Right lobe of liver (tissue), 6 donors: ENCODE results near the gene DLG2. TPM values are rescaled to one million over a fixed set of nuclear protein-coding genes. Genes with fewer than 3 reads are reported as not detected.
A peak's percentile ranks its signal among the peaks of the same experiment; 100 is the strongest.

ENCODE experiments used
- ATAC-seq, 4 donors: fragments of 200-7000 bp; cut with Tn5 transposase; one replicate each; pipeline ENCODE4 v1.9.1; 2020; ENCODE audit warnings: mild to moderate bottlenecking in 4 of 4, moderate library complexity in 4 of 4
- DNase-seq, 3 donors: peaks; one replicate each; pipeline ENCODE4 v3.0.0-alpha.2; 2020
- H3K27ac ChIP-seq, 3 donors: fragments of 200-600 bp; one replicate each; pipeline ENCODE4 v1.8.0; 2022
- H3K27me3 ChIP-seq, 2 donors: fragments of 200-600 bp; one replicate each; pipeline ENCODE4 v1.8.0; 2022
- H3K36me3 ChIP-seq, 4 donors: fragments of 200-600 bp; sonication (generic) in 1 of 4; one replicate each; pipeline versions ENCODE4 v1.5.1 to v1.8.0; 2017 to 2022; ENCODE audit warnings: control low read depth in 1 of 4
- H3K4me1 ChIP-seq, 4 donors: fragments of 200-600 bp; sonication (generic) in 1 of 4; one replicate each; pipeline versions ENCODE4 v1.5.1 to v1.8.0; 2017 to 2022; ENCODE audit warnings: control low read depth in 1 of 4
- H3K4me3 ChIP-seq, 3 donors: fragments of 200-600 bp; one replicate each; pipeline ENCODE4 v1.8.0; 2022
- H3K9me3 ChIP-seq, 4 donors: fragments of 200-600 bp; sonication (generic) in 1 of 4; one replicate each; pipeline versions ENCODE4 v1.5.1 to v1.8.0; 2017 to 2022; ENCODE audit warnings: control low read depth in 1 of 4
- CTCF ChIP-seq, 4 donors: fragments of 200-600 bp in 3 of 4; fragments of 450-650 bp in 1 of 4; IDR thresholded peaks; one replicate each; pipeline versions ENCODE4 v1.5.1 to v1.8.0; 2016 to 2022; ENCODE audit warnings: antibody characterized with exemption in 4 of 4, mild to moderate bottlenecking in 2 of 4
- POLR2A ChIP-seq: fragments of 450-650 bp; IDR thresholded peaks from one replicate; pipeline ENCODE4 v1.6.1; 2017; ENCODE audit warnings: antibody characterized with exemption, mild to moderate bottlenecking
- WGBS: methylation state at CpG from one replicate; pipeline ENCODE4 v1.1.6; 2018; ENCODE audit warnings: low coverage, low lambda C conversion rate; ENCODE audit not compliant: insufficient coverage; ENCODE audit errors: missing lambda C conversion rate; 5-methylcytosine and 5-hydroxymethylcytosine counted together
- intact Hi-C, 2 donors: fragments of 100-400 bp; cut with DNase I; formaldehyde crosslinking; loops; one replicate each; pipeline versions ENCODE4 v1.11.2 to v1.14.1; 2022
- total RNA-seq, 6 experiments: library from RNA; depleted of rRNA in 2 of 6; stranded (reverse); fragments of >200 nt in 2 of 6; fragmentation: NEBNext Ultra II Directional in 3 of 6; extraction: Animal tissue kit (Norgen Biotek cat#: 25700) in 3 of 6; gene quantifications; one replicate each; pipeline versions ENCODE4 v1.1.0 to v1.2.4, GENCODE V29; 2016 to 2023
- donor health status: DM: no; HTN: yes; CAD: no.
- donor health status: DM: no; HTN: no; CAD: no.
- donor health status: DM: no; HTN: no; CAD: no.
- donor health status: DM: no; HTN: yes; CAD: no.
- donor health status: DM: no; HTN: yes; CAD: no.

Gene DLG2
- total RNA-seq, 6 experiments from 2014 or later: 1.2 to 6.4 (median 2.5) TPM

GRCh38 chr11:84384731-84385130 is 1242.4 kb downstream of the DLG2 start:
- H3K27me3 ChIP-seq: no peaks in the 10 kb centered on the region
- intact Hi-C loops: no loop called here
- DNase-seq (peak in 1 of 3 donors; percentile 50), ATAC-seq (peak; percentile 83 to 88 (median 85))
- H3K9me3 ChIP-seq: no peaks in the 10 kb centered on the region
- TF ChIP-seq POLR2A (no peak), CTCF (IDR thresholded peaks at IDR 0.05) (peak; percentile 62 to 87 (median 84))
- no peak overlapping the region for H3K27ac ChIP-seq
- no peaks in the 10 kb centered on the region for H3K36me3 ChIP-seq
- no peak overlapping the region for H3K4me3 ChIP-seq
- H3K4me1 ChIP-seq: no peaks in the 10 kb centered on the region

- intact Hi-C loops: no loop called here
- no peaks in the 10 kb centered on the region for H3K9me3 ChIP-seq
- no peak overlapping the region for H3K27ac ChIP-seq
- no peak for ATAC-seq
- H3K4me3 ChIP-seq: no peak overlapping the region
- TF ChIP-seq CTCF (IDR thresholded peaks at IDR 0.05) (no peak), POLR2A (no peak)
- WGBS: 81% methylated on average over 2 of the region's 2 CpGs
- no peak for DNase-seq
- H3K4me1 ChIP-seq: no peaks in the 10 kb centered on the region
- H3K36me3 ChIP-seq: no peaks in the 10 kb centered on the region
- no peaks in the 10 kb centered on the region for H3K27me3 ChIP-seq
Observed at GRCh38 chr11:84383576-84383975, 1243.6 kb downstream of the DLG2 start.

DNA sequence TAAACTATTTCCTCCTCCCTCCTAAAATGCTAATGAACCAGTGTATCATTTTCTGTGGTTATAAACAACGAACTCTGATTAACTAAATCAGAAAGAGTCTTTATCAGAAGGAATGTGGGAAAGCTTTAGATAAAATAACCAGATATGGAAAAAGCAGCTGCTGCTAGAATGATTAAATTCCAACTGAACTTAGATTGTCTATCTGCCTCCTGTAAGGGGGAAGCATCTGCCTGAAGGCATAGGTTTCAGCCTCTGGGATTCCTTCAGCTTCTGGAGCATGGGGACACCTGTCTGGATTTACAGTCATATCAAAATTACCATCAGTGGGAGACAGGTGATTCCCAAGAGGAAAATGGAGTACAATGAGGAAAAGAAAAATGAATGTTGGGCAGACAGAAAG is 1245.5 kb downstream of the DLG2 start:
- Histone ChIP-seq H3K27ac (no peak overlapping the region), H3K36me3 (no peaks in the 10 kb centered on the region), H3K9me3 (no peaks in the 10 kb centered on the region), H3K4me3 (no peak overlapping the region), H3K4me1 (no peaks in the 10 kb centered on the region), H3K27me3 (no peaks in the 10 kb centered on the region)
- WGBS: 45% methylated on average over 1 of the region's 1 CpG
- intact Hi-C loops: no loop called here
- ATAC-seq (no peak), DNase-seq (no peak)
- TF ChIP-seq CTCF (IDR thresholded peaks at IDR 0.05) (no peak), POLR2A (no peak)

GRCh38 chr11:84372381-84372950 is 1254.7 kb downstream of the DLG2 start:
- ATAC-seq (no peak), DNase-seq (no peak)
- Histone ChIP-seq H3K27me3 (no peaks in the 10 kb centered on the region), H3K4me1 (no peaks in the 10 kb centered on the region), H3K36me3 (no peaks in the 10 kb centered on the region), H3K4me3 (no peak overlapping the region), H3K9me3 (no peaks in the 10 kb centered on the region), H3K27ac (no peak overlapping the region)
- TF ChIP-seq POLR2A: no peak
- TF ChIP-seq CTCF (IDR thresholded peaks at IDR 0.05): no peak
- 50% methylated on average over 2 of the region's 2 CpGs for WGBS
- intact Hi-C loops: no loop called here

- no peak for DNase-seq
- Histone ChIP-seq H3K27me3 (no peaks in the 10 kb centered on the region), H3K36me3 (no peaks in the 10 kb centered on the region), H3K9me3 (no peaks in the 10 kb centered on the region), H3K4me1 (no peaks in the 10 kb centered on the region), H3K27ac (no peak overlapping the region), H3K4me3 (no peak overlapping the region)
- TF ChIP-seq CTCF (IDR thresholded peaks at IDR 0.05) (no peak), POLR2A (no peak)
- intact Hi-C loops: no loop called here
- 39% methylated on average over 2 of the region's 2 CpGs for WGBS
- ATAC-seq: no peak
Observed at GRCh38 chr11:84358034-84358433, 1269.1 kb downstream of the DLG2 start.
